ENCODE results near the gene FAM187B. TPM values are rescaled to one million over a fixed set of nuclear protein-coding genes. Genes with fewer than 3 reads are reported as not detected.

The FAM187B gene
- total and polyA plus RNA-seq, 2 of the 8 experiments (the other 6 are each of a cell fraction or from before 2014, with no cell fraction given) = not detected

DNA sequence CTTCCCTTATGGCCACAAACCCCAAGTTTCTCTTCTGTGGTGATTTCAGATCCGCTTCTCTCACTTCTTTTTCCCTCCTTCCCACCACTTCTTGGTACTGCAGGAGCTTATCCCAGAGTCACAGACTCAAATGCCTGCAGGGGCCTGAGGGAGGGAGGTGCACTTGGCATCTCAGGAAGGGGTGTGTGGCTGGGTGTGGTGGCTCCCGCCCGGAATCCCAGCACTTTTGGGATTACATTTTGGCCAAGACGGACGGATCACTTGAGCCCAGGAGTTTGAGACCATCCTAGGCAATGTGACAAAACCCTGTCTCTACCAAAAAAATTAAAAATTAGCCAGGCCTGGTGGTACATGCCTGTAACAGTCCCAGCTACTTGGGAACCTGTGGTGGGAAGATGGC, 45.8 kb upstream of the FAM187B start:
- Histone ChIP-seq H3K9ac (replicated peaks in 1 of 4; ENCODE audit: extremely low read depth in 1 of 4, low read depth in 3 of 4, low read length in 3 of 4) (no peak overlapping the region; a peak in 1 of 7 replicates), H3K79me2 (ENCODE audit: control insufficient read depth in 1 of 2, insufficient read depth in 2 of 2, low read length in 2 of 2) (0 out of 4 replicates have a peak, but pooled peaks cover 0 to 5% of the 10 kb centered on the region in 2 experiments), H4K20me1 (replicated peaks in 1 of 2; ENCODE audit: control insufficient read depth in 1 of 2, insufficient read depth in 2 of 2, low read length in 2 of 2) (peaks cover 0 to 10% of the 10 kb centered on the region in 2 experiments), H3K56ac (replicated peaks; ENCODE audit: insufficient read length, low read depth, low read length) (no peak overlapping the region), H3K9me3 (ENCODE audit: insufficient read depth in 2 of 2, low read depth in 1 of 2, low read length in 1 of 2) (no peaks in the 10 kb centered on the region), H3K4me3 (ENCODE audit: extremely low read depth in 1 of 4, insufficient read depth in 2 of 4, low read depth in 3 of 4, low read length in 4 of 4) (no peak overlapping the region), H4K5ac (ENCODE audit: insufficient read length, low read depth, low read length) (no peak overlapping the region), H3K27me3 (replicated peaks in 1 of 4; ENCODE audit: control insufficient read depth in 3 of 4, extremely low read depth in 1 of 4, insufficient read depth in 3 of 4, low read length in 3 of 4) (no peaks in the 10 kb centered on the region), H3K79me1 (ENCODE audit: low read depth, low read length) (peaks cover 3% of the 10 kb centered on the region; the same call in 1 of the 2 replicates), H3K14ac (ENCODE audit: insufficient read length) (no peak overlapping the region), H2BK15ac (ENCODE audit: low read length) (no peak overlapping the region), H2AK5ac (ENCODE audit: low read depth, low read length) (no peak overlapping the region), H2AFZ (ENCODE audit: low read length) (no peak overlapping the region), H3K23ac (ENCODE audit: insufficient read length) (no peak overlapping the region), H3K4me2 (ENCODE audit: insufficient read depth in 1 of 2, low read depth in 2 of 2, low read length in 2 of 2) (no peak overlapping the region), H3K4me1 (replicated peaks in 1 of 4; ENCODE audit: control insufficient read depth in 3 of 4, insufficient read depth in 4 of 4, low read length in 3 of 4) (peaks cover 0 to 6% (median 2%) of the 10 kb centered on the region in 4 experiments; a peak in 3 of 7 replicates), H3K4ac (replicated peaks; ENCODE audit: insufficient read length, low read depth, low read length) (no peak overlapping the region), H2BK20ac (ENCODE audit: low read length) (no peak overlapping the region), H3K27ac (ENCODE audit: low read depth, low read length) (no peak overlapping the region), H4K91ac (replicated peaks; ENCODE audit: insufficient read length, low read length) (no peak overlapping the region), H4K8ac (ENCODE audit: extremely low read depth, insufficient read depth, low read length) (no peak overlapping the region), H2BK5ac (ENCODE audit: low read depth, low read length) (no peak overlapping the region), H3K23me2 (ENCODE audit: low read depth, low read length) (no peaks in the 10 kb centered on the region; the same call in 1 of the 2 replicates), H2BK12ac (ENCODE audit: low read depth, low read length) (no peak overlapping the region), H3K36me3 (ENCODE audit: control insufficient read depth in 2 of 4, insufficient read depth in 4 of 4, low read length in 3 of 4) (peaks cover 16 to 28% (median 25%) of the 10 kb centered on the region in 4 experiments), H3K18ac (ENCODE audit: extremely low read depth, low read length) (no peak overlapping the region), H2BK120ac (replicated peaks; ENCODE audit: low read depth, low read length) (no peak overlapping the region)
- TF ChIP-seq CTBP2 (IDR thresholded peaks at IDR 0.05; ENCODE audit: borderline replicate concordance, insufficient read depth, insufficient read length, low read length) = no peak
- no peak for TF ChIP-seq RXRA (IDR thresholded peaks at IDR 0.05; ENCODE audit: insufficient read depth, low read depth, low read length)
- TF ChIP-seq SIN3A (conservative IDR thresholded peaks at IDR 0.05 in 1 of 2, IDR thresholded peaks at IDR 0.05 in 1 of 2; ENCODE audit: low read depth in 1 of 2, low read length in 2 of 2) = no peak
- no peak for TF ChIP-seq FOSL1 (IDR thresholded peaks at IDR 0.05; ENCODE audit: insufficient read depth, low read depth, low read length)
- ChIA-PET POLR2A (ENCODE audit: partially characterized antibody) (interaction anchor here (0.6 to 2.8 kb wide), 6 partner anchors 7 to 221 kb away, joined by 3 to 15 read pairs (median 5); partner anchors contain the start of gene HAMP), CTCF (ENCODE audit: partially characterized antibody) (interaction anchor here (1.2 to 1.8 kb wide), 2 partner anchors 13 kb away, joined by 3 to 5 read pairs; no protein-coding TSS in a partner anchor)
- FAIRE-seq (no peak), DNase-seq (ENCODE audit: low read depth in 1 of 2, low spot score in 2 of 2) (no peak)
- WGBS, 2 experiments (ENCODE audit: extremely low coverage in 1 of 2, insufficient coverage in 1 of 2, insufficient read length in 1 of 2, insufficient replicate concordance in 2 of 2, low coverage in 1 of 2, low lambda C conversion rate in 2 of 2, missing lambda C conversion rate in 1 of 2) = 88% methylated on average over 3 of the region's 5 CpGs; no CpG with 5 or more reads in 1 of the 2 experiments
